Lower leg skin (tissue), 3 donors: Measurements from ENCODE around the gene TP53TG3D.
"Not testable (repeated sequence)": the region's sequence is repeated elsewhere in the genome, so short reads cannot be mapped to it uniquely, and the experiment has no call there.

Experiments used
- POLR2A ChIP-seq, 2 donors: fragments of 450-650 bp; IDR thresholded peaks; one replicate each; pipeline ENCODE4 v1.6.1; 2016 to 2017; ENCODE audit warnings: antibody characterized with exemption in 2 of 2, mild to moderate bottlenecking in 1 of 2, moderate library complexity in 1 of 2
- TF ChIP-seq, protein P1 (sequence below), 3 donors: fragments of 450-650 bp; IDR thresholded peaks; one replicate each; pipeline ENCODE4 v1.5.1; 2016; ENCODE audit warnings: antibody characterized with exemption in 3 of 3, mild to moderate bottlenecking in 3 of 3, moderate library complexity in 2 of 3

- TF ChIP-seq, protein P1, sequence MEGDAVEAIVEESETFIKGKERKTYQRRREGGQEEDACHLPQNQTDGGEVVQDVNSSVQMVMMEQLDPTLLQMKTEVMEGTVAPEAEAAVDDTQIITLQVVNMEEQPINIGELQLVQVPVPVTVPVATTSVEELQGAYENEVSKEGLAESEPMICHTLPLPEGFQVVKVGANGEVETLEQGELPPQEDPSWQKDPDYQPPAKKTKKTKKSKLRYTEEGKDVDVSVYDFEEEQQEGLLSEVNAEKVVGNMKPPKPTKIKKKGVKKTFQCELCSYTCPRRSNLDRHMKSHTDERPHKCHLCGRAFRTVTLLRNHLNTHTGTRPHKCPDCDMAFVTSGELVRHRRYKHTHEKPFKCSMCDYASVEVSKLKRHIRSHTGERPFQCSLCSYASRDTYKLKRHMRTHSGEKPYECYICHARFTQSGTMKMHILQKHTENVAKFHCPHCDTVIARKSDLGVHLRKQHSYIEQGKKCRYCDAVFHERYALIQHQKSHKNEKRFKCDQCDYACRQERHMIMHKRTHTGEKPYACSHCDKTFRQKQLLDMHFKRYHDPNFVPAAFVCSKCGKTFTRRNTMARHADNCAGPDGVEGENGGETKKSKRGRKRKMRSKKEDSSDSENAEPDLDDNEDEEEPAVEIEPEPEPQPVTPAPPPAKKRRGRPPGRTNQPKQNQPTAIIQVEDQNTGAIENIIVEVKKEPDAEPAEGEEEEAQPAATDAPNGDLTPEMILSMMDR (IDR thresholded peaks at IDR 0.05) = not testable (repeated sequence)
- not testable (repeated sequence) for TF ChIP-seq POLR2A (IDR thresholded peaks at IDR 0.05)
These were observed 34.7 kb downstream of the TP53TG3D start for GRCh38 chr16:32287743-32288142.
